GM20000 (cell line): Measurements from ENCODE around the gene PTPRG.

Experiments
- DNase-seq: peaks from one replicate; pipeline ENCODE4 v3.0.0; 2012; ENCODE audit warnings: low spot score
- CTCF ChIP-seq: IDR thresholded peaks from 2 replicates; pipeline ENCODE4 v1.5.1; 2012; ENCODE audit warnings: mild to moderate bottlenecking, control low read depth; ENCODE audit errors: extremely low read depth, missing control alignments

PTPRG gene

GRCh38 chr3:61802772-61803171, 241.4 kb downstream of the PTPRG start:
- TF ChIP-seq CTCF = no peak
- no peak for DNase-seq

GRCh38 chr3:61803983-61804382, 242.6 kb downstream of the PTPRG start:
- no peak for TF ChIP-seq CTCF

GRCh38 chr3:61804782-61805181, 243.4 kb downstream of the PTPRG start:
- TF ChIP-seq CTCF = no peak
- no peak for DNase-seq

More at GRCh38 chr3:61803983-61804382, 242.6 kb downstream of the PTPRG start:
- no peak for DNase-seq

- TF ChIP-seq CTCF = no peak
- DNase-seq = no peak
Measured at GRCh38 chr3:61805510-61806080, 244.2 kb downstream of the PTPRG start.

- TF ChIP-seq CTCF = no peak
- no peak for DNase-seq
Measured at GRCh38 chr3:61806810-61807209, 245.4 kb downstream of the PTPRG start.

GRCh38 chr3:61807865-61808276, 246.5 kb downstream of the PTPRG start:
- no peak for TF ChIP-seq CTCF
- no peak for DNase-seq

GRCh38 chr3:61808526-61808925, 247.2 kb downstream of the PTPRG start:
- TF ChIP-seq CTCF = no peak
- no peak for DNase-seq

GRCh38 chr3:61808999-61809398, 247.6 kb downstream of the PTPRG start:
- TF ChIP-seq CTCF = no peak
- DNase-seq = no peak
